ENCODE data around the gene C1QTNF5.
"Not testable (repeated sequence)": the region's sequence is repeated elsewhere in the genome, so short reads cannot be mapped to it uniquely, and the experiment has no call there.

C1QTNF5 gene, protein sequence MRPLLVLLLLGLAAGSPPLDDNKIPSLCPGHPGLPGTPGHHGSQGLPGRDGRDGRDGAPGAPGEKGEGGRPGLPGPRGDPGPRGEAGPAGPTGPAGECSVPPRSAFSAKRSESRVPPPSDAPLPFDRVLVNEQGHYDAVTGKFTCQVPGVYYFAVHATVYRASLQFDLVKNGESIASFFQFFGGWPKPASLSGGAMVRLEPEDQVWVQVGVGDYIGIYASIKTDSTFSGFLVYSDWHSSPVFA

DNA sequence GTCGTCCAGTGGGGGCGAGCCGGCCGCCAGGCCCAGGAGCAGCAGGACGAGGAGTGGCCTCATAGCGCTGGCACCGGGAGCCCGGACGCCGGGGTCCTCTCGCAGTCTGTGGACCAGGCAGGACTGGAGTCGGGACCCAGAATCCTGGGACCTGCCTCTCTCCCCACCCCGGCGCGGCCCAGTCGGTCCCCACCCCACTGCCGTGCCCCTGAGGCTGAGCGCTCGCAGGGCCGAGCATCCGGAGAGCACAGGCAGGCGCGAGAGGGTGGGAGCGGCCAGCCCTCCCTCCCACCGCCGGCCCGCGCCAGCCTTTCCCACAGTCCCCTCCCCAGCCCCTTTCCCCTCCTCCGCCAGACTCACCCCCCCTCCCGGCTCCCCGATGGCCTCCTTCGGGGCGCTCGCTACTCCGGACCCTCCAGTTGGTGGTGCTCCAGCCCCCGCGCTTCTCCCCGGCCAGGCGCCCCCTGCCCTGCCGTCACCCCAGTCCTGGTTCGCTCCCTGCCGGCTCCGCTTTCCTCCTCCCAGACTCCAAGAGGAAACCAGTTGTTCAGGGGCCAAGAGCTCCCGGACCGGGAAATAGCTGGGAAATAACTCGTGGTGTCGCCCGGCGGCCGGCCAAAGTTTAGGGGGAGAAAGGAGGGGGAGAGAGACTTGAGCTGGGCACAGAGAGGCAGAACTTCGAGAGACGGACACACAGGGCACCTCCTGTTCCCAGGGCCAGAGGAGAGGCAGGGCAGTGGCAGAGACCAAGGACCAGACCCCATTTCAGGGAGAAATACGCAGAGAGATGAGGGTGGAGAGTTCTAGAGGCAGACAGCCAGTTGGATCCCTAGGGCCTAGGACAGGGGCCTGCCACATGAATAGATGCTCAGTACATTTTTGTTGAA lies at the start of gene C1QTNF5:
C1QTNF5 (minus strand) TSS at position 549 of the 887 bp plus-strand sequence; CDS start at position 63, 486 bp downstream.
- no peak for DNase-seq

DNA sequence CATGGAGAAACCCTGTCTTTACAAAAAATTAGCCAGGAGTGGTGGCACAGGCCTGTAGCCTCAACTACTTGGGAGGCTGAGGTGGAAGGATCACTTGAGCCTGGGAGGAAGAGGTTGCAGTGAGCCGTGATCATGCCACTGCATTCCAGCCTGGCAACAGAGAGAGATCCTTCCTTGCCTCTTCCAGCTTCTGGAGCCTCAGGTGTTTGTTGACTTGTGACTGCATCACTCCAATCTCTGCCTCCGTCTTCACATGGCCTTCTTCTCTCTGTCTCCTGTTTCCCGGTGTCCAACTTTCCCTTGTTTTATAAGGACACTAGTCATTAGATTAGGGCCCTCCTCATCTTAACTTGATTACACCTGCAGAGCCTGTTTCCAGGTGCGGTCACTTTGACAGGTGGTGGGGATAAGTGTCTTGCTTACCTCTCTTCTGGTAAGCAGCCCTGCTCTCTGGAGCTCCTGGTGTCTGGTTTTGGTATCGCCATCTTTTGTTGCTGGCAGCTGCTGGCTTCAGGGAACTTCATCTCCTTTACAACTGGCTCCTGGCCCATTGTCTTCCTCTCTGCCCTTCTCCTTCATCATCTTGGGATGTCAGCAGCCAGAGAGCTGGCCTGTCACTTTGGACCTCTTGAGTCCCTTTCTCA lies 49.0 kb upstream of the C1QTNF5 start:
- DNase-seq = no peak

DNA sequence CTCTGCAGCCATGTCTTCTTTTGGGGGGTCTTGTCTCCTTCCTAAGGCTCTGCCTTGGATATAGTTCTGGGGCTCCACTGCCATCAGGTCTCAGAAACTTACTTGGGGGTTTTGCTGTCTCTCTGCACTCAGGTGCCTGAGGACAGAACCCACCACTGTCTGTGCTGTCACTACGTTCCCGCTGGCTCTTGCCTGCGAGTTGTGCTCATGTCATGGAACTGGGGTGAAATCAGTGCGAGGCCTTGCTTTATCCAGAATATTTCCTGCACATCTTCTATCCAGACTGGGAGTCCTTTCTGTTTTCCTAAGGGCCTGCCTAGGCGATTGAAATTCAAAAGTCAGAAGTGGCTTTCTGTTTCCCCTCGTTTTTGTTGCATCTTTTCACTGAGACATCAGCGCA lies 47.4 kb upstream of the C1QTNF5 start:
- no peak for DNase-seq

DNA sequence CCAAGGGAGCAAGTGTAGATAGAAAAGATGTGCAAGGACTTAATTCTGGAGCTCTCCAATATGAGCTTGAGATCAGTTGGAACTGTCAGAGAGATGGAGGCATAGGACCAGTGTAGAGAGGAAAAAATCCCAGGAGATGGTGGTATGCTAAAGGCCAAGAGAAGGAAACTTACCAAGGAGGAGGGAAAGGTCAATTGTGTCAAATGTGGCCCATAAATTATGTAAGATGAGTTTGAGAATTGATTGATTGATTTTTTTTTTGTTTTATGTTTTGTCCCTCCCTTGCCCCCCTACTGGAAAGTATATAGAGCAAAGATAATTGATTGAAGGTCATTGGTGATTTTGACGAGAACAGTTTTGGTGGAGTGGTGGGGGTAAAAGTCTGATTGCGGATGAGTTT lies 43.6 kb upstream of the C1QTNF5 start:
- no peak for DNase-seq

DNA sequence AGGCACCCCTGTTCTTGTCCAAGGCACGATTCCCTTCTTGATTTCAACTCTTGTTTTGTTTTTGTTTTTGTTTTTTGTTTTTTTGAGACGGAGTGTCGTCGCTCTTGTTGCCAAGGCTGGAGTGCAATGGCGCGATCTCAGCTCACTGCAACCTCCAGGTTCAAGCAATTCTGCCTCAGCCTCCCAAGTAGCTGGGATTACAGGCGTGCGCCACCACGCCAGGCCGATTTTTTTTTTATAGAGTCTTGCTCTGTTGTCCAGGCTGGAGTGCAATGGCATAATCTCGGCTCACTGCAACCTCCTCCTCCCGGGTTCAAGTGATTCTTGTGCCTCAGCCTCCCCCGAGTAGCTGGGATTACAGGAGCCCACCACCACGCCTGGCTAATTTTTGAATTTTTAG lies 41.8 kb upstream of the C1QTNF5 start:
- not testable (repeated sequence) for DNase-seq

DNA sequence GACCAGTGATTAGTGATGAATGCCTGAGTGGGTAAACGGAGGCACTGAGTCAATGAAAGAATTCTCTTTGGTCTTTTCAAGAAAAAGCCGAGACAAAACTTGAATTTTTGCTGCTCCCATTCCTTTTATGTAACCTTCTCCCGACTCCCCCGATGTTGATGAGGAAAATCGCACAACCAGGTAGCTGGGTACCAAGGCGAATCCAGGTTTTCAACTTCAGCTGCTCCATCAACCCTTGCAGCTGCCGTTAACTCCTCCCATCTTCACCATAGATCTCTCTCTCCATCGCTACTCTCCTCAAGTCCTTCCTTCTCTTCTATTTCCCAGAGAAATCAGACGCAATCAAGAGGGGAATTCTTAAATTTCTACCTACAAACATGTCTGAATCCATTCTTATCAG lies 41.4 kb upstream of the C1QTNF5 start:
- no peak for DNase-seq

DNA sequence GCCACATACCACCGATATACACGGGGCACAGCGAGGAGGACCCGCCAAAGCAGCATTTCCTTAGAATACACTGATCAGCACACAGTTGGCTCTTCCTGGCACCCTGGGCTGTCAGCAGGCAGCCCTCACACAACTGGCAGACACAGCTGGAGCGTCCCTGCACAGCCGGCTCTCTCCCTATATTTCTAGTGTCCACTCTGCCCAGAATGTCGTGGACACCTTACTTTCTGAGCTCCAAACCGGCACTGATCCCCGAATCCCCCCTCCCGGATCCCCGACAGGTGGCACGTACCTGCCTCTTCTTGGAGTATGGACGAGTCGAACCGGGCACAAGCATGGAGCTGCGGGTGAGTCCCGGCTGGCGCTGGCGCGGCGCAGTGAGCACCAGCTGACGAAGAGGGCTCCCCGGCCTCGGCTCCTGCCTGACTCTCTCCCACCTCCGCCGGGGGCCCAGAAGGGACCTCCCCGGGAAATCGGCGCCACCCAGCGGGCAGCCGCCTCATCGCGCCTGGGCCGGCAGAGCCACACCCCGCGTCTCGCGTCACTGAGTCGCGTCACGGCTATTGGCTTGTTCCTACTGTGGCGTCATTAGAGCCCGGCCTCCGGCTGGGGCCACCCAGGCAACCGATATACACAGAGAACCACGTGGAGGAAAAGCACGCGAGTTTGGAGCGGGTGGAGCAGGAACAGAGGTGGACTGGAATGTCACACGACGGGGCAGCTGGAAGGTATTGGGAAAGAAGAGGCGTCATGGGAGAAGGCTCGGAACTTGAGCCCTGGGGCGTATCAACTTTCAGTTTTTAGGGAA lies 40.7 kb upstream of the C1QTNF5 start, which contains the start of gene USP2:
USP2 (minus strand) TSS at position 510 of the 808 bp plus-strand sequence. CDS start 8,210 bp downstream, outside the sequence.
- DNase-seq = peak; percentile 97

DNA sequence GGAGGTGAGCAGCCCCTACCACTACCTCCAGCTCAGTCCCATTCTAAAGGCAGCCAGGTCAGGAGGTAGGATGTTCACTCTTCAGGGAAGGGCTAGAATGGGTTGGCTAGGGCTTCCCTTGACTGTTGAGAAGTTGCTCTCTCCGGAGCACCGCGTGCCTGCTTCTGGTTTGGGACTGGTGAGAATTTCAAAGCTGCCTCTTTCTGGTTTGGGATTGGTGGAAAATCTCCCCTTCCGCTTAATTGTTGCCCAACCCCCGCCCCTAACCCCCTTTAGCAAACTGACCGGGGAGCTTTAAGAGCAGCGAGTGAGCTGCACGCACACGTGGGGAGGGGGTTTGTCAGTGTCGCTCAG lies 40.1 kb upstream of the C1QTNF5 start:
- no peak for DNase-seq

DNA sequence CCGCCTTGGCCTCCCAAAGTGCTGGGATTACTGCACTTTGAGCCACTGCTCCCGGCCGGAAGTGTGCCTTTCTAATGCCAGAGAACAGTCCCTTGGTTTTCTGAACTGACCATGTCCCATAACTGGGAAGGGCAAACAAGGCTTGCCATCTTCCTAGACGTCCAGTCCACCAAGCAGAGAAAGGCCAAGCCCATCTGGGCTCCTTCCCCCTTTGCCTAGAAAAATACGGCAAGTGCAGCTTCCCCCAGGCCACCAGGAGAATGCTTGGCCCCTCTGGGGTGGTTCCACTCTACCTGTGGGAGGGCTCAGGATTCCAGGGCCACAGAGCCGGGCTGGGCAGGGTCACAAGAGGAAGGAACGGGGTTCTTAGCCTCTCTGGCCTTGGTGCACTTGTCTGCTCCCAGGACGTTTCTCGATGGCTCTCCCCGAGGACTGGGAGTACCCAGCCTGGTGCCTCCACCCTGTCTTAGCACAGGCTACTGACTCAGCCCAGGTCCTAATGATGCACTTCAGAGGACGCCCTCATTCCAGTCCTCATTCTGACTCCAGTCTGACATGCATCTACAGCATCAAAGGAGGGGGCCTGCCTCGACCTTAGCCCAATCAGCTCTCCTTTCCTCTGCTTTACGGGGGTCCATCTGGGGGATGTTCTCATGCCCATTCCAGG lies 39.6 kb upstream of the C1QTNF5 start:
- no peak for DNase-seq

DNA sequence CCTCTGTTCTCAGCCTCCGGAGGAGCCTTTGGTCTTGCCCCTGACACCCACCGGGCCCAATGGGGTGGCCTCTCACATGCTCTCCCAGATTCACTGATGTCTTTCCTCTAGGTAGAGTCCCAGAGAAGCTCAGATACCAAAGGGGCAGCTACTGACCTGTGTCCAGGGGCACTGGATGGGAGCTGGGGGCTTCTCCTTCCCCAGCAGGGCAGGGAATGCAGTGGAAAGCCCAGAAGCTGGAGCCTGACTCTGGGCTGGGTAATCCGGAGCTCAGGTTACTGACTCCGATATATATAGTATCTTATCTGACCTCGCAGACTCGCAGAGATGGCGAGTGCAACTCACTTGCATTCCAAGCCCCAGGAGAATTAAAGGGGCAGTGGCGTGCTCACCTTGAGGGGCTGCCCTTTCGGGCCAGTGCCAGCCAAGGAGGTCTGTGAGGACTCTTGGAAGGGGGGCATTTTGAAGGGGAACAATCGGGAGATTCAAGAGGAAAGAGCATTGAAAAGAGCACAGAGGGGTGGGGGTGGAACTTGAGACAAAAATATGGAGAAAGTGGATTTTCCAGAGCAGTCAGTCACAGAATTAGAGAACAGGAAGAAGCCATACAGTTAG lies 38.3 kb upstream of the C1QTNF5 start:
- DNase-seq = no peak

DNA sequence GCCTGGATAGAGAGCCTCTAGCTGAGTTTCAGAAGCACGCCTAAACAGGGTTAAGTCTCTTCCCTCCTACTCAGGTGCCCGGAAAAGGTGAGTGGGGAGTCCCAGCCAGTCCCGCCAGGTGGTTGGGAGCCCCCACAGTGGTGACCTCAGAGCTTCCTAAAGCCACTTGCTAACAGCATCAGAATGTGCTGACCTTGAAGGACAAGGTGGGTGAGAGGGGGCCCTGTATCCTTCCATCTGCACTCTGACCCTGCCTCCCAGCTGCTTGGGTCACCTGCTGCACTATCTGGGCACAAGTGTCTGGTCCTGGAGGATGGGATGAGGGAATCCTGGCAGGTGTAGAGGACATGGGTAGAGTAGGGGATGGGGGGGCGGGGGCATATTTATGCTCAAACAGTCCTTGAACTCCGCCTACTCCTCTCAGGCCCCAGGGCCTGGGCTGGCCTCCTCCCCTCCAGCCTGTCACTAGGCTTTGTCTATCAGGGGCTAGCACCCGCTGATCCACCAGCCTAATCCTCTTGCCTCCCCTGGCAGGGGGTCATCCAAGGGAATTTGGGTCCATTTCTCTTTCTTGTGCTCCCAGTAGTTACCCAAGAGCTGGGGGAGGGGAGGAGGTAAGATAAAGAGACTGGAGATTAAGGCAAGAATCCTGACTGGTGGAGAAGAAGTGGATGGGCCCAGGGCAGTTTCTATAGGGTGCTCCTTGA lies 37.4 kb upstream of the C1QTNF5 start:
- DNase-seq = no peak

DNA sequence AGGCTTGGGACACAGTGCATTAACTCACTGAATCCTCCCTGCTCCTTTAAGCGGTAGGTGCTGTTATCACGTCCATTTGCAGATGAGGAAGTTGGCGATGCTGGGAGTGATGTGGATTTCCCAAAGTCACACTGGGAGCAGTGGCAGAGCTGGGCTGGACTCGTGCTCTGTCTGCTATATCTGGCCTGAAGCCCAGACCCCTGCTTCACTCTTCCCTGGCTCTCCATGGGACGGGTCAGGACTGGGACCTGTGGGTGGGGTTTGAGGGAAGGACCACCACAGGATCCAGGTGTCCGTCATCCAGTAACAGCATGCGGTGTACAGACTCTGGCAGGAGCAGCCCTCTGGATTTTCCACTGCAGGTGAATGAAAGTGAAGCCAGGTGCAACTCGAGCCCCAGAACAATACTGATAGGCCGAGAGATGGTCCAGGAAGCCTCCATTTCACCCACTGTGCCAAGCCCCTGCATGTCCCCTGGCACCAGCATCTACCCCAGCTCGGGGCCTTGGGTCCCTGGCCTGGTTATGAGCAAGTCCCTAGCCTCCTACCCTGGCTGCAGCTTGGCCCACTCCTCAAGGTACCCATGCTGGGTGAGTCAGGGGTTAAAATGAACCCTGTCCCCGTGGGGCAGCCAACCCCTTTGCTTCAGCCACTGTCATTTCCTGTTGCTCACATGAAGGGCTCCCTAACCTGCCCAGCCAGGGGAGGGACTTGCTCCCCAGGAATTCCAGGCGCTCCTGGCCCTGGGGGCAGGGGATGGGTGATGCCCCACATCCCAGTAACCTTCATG lies 36.6 kb upstream of the C1QTNF5 start:
- DNase-seq = no peak

DNA sequence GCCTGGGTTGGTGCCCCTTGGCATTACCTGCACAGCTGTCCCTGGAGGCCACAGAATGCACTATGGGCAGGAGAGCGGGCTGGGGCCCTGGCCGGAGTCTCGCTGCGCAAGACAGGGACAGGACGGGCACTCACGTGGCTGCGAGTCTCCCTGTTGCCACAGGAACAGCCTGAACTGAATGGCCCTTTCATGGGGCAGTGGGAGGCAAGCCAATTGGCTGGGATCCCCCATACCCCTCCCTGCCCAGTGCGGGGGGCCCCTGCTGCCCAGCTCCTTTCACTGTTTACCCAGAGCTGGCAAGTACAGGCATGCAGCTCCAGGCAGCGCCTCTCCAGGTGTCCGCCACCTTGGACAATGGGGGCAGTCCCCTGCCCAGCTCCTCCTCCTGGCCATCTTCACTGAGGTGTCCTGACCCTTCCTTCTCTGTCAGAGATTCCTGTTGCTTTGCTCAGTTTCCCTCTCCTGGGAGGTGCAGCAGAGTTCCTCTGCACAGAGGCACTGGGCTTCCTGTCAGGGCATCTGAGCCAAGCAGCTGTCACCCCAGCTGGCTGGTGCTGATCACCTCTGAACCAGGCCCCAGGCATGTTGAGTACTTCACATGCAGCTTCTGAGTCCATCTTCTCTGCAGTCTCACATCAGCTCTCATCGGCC lies 35.6 kb upstream of the C1QTNF5 start:
- no peak for DNase-seq

DNA sequence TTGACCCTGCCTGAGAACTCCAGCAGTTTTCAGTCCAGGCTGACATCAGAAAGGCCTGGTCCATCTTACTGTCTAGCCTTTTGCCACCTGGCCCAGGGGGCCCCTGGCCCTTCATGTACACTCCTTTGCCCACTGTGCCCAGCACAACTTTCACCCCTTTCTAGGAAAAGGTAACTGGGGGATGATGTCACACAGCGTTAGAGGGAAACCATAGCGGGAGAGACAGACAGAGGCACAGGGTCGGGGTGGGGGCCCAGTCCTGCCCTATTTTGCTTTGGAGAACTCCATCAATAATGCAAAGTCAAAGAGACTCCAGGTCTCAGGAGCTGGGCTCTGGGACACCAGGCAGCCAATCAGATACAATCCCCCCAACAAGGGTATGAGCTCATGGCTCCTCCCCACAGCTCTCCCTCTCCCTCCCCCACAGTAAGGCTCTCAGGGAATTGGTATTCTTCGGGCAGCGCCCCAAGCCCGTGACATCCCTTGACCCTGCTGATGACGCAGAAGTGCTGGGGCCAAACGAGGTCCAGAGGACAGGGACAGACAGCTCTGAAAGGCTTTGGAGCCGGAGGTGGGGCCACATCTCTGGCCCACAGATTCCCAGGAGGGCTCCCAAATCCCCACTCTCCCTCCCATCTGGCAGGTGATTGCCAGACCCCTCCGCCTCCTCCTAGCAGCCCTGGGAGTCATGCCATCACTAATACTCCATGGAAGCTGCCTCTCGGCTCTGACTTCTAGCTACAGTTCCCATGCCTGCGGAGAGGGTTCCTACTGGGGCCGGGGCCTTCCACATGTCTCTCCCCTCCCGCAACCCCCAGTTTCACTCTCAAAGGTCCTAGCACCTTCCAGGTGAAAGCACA lies 34.9 kb upstream of the C1QTNF5 start:
- no peak for DNase-seq

DNA sequence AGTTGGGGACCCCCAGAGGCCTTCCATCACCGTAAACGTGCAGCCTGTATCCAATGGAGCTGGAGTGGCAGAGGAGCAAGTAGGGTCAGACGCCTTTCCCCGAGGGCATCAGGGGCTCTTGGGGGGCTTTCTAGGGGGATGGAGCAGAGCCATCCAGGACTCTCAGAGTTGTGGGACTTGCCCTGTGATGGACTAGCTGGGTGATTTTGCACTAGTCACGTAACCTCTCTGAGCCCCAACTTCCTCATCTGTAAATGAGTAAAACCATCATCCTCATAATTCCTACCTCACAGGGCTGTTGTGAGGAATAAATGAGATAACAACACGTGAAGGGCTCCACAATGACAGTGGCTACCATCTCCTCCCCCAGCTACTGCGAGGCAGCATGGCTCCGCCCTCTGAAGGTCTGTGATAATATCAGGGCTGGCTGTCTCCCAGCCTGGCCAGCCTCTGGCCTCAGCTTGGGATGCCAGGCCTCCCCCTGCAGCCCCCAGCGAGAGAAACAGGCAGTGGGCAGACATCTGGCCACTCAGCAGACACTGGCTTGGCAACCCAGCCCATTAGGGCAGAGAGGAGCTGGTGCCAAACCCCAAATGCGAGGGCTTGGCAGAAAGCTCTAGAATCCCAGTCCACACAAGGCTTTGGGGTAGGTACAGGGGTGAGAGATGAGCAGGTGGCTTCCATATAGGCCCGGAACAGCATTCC lies 34.1 kb upstream of the C1QTNF5 start:
- no peak for DNase-seq

DNA sequence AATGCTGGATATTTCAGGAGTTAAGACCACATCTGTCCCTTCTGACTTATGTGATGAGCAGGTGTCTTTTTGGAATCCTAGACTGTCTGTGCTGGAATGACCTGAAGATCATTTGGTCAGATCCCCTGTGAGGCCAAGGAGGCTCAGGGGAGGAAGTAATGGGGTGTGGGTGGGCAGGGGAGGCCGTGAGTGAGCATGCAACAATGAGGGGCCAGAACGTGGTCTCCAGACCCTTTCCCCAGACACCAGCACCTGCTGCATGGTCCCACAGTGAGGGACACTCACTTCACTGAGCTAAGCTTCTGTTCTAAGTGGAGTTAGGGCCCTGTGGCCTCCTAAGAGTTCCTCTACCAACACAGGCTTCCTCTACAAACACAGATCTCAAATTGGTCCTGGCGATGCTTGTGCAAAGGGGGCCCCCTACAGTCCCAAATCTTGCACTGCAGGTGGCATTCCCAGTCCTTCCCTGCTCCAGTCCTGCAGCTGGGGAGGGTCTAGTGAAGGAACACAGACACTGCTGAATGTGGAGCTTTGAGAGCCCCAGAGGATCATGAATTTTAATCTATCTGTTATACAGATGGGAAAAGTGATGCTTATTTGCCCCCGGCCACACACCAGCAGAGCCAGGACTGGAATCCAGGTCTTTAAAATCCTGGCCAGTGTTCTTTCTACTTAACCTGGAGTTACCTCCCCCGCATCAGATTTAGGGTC lies 33.4 kb upstream of the C1QTNF5 start:
- peak; percentile 56 for DNase-seq
